Spleen (tissue), 7 donors: Measurements from ENCODE around the gene TMEM40.

ENCODE experiments used
- POLR2A ChIP-seq, 3 donors: fragments of 450-650 bp; IDR thresholded peaks; one replicate each; pipeline ENCODE4 v1.5.1; 2017; ENCODE audit warnings: antibody characterized with exemption in 3 of 3, mild to moderate bottlenecking in 1 of 3
- POLR2AphosphoS5 ChIP-seq, 3 donors: sonication (generic); formaldehyde crosslinking; IDR thresholded peaks; one replicate each; pipeline ENCODE4 v1.5.1; 2017; ENCODE audit warnings: antibody characterized with exemption in 3 of 3
- TF ChIP-seq, protein P1 (sequence below), 11 experiments: fragments of 200-600 bp in 7 of 11; fragments of 450-650 bp in 4 of 11; sonication (generic) in 4 of 11; IDR thresholded peaks in 8 of 11; conservative IDR thresholded peaks in 3 of 11; 1 replicate in 7 of 11; 2 replicates in 4 of 11; pipeline versions ENCODE4 v1.4.0 to v1.8.0; 2016 to 2021; ENCODE audit warnings: antibody characterized with exemption in 11 of 11, inconsistent platforms in 4 of 11, mild to moderate bottlenecking in 1 of 11
- donor health status: DM: no; HTN: no; CAD: no; lungs with moderate emphysema.
- donor health status: DM: no; HTN: no; CAD: no.
- donor health status: DM: no; HTN: no; CAD: no.

DNA sequence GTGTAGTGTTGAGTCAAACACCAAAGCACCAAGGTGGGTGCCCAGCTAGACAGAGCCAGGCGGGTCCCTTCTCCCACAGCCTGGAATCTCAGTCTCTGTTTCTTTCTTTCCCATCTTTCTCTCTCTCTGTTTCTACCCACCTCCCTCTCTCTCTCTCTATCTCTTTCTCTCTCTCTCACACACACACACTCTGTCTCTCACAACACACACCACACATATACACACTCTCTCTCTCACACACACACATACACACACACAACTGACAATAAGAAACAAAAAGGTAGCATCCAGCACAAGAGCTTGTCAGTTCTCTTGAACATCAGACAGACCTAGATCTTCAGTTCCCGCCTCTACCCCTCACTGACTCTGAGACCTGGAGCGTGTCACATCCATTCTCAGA is 2.4 kb downstream of the TMEM40 start:
- TF ChIP-seq, protein P1, sequence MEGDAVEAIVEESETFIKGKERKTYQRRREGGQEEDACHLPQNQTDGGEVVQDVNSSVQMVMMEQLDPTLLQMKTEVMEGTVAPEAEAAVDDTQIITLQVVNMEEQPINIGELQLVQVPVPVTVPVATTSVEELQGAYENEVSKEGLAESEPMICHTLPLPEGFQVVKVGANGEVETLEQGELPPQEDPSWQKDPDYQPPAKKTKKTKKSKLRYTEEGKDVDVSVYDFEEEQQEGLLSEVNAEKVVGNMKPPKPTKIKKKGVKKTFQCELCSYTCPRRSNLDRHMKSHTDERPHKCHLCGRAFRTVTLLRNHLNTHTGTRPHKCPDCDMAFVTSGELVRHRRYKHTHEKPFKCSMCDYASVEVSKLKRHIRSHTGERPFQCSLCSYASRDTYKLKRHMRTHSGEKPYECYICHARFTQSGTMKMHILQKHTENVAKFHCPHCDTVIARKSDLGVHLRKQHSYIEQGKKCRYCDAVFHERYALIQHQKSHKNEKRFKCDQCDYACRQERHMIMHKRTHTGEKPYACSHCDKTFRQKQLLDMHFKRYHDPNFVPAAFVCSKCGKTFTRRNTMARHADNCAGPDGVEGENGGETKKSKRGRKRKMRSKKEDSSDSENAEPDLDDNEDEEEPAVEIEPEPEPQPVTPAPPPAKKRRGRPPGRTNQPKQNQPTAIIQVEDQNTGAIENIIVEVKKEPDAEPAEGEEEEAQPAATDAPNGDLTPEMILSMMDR (IDR thresholded peaks at IDR 0.05 in 8 of 11, conservative IDR thresholded peaks at IDR 0.05 in 3 of 11): no peak
- no peak for TF ChIP-seq POLR2A (IDR thresholded peaks at IDR 0.05)
- no peak for TF ChIP-seq POLR2AphosphoS5 (IDR thresholded peaks at IDR 0.05)
